Neural cell (in vitro differentiated cells): ENCODE data around the gene ATP6V1F. TPM values are rescaled to one million over a fixed set of nuclear protein-coding genes. Genes with fewer than 3 reads are reported as not detected.

Experiments used
- H2AFZ ChIP-seq: fragments of 200-600, 300-800 bp; sonication (generic), shearing (Covaris generic); 2 replicates; pipeline ENCODE4 v1.6.0; 2014; ENCODE audit warnings: low read depth, mild to moderate bottlenecking, antibody characterized with exemption, low read length, moderate library complexity
- H3F3A ChIP-seq: fragments of 200-600 bp; shearing (Covaris generic); 2 replicates; pipeline ENCODE4 v1.6.1; 2016; ENCODE audit warnings: mild to moderate bottlenecking, moderate library complexity, mixed read lengths, antibody characterized with exemption, low read length; ENCODE audit not compliant: insufficient read depth, poor library complexity, severe bottlenecking
- H3K27ac ChIP-seq: fragments of 200-600, 300-800 bp; sonication (generic), shearing (Covaris generic); 2 replicates; pipeline ENCODE4 v1.5.1; 2014; ENCODE audit warnings: mild to moderate bottlenecking, low read length, moderate library complexity
- H3K27me3 ChIP-seq: fragments of 300-800, 200-600 bp; sonication (generic), shearing (Covaris generic); 2 replicates; pipeline ENCODE4 v1.6.0; 2014; ENCODE audit warnings: mild to moderate bottlenecking, low read depth, low read length, moderate library complexity; ENCODE audit not compliant: insufficient read depth
- H3K36me3 ChIP-seq: fragments of 300-800, 200-600 bp; sonication (generic), shearing (Covaris generic); 2 replicates; pipeline ENCODE4 v1.5.1; 2014; ENCODE audit warnings: mild to moderate bottlenecking, antibody characterized with exemption, low read length, moderate library complexity; ENCODE audit not compliant: insufficient read depth
- H3K4me2 ChIP-seq: fragments of 300-800, 200-600 bp; sonication (generic), shearing (Covaris generic); 2 replicates; pipeline ENCODE4 v1.6.0; 2014; ENCODE audit warnings: mild to moderate bottlenecking, low read length
- H3K4me3 ChIP-seq: fragments of 300-800, 200-600 bp; sonication (generic), shearing (Covaris generic); 2 replicates; pipeline ENCODE4 v1.5.1; 2014; ENCODE audit warnings: mild to moderate bottlenecking, low read length, moderate library complexity
- H3K79me2 ChIP-seq: fragments of 200-600 bp; shearing (Covaris generic); replicated peaks from 2 replicates; pipeline ENCODE4 v1.6.0; 2014; ENCODE audit warnings: mild to moderate bottlenecking, low read length, moderate library complexity; ENCODE audit not compliant: insufficient read depth
- H3K9ac ChIP-seq: fragments of 300-800, 200-600 bp; sonication (generic), shearing (Covaris generic); 2 replicates; pipeline ENCODE4 v1.6.1; 2016; ENCODE audit warnings: mild to moderate bottlenecking, low read length, mixed read lengths
- H3K9me2 ChIP-seq: fragments of 200-600 bp; shearing (Covaris generic); 2 replicates; pipeline ENCODE4 v1.6.1; 2016; ENCODE audit warnings: mild to moderate bottlenecking, low read length, mixed read lengths; ENCODE audit not compliant: insufficient read depth
- H3K9me3 ChIP-seq: fragments of 200-600, 300-800 bp; sonication (generic), shearing (Covaris generic); 2 replicates; pipeline ENCODE4 v1.6.1; 2016; ENCODE audit warnings: mild to moderate bottlenecking, mixed run types, low read length, moderate library complexity, mixed read lengths
- H4K20me1 ChIP-seq: fragments of 200-600 bp; shearing (Covaris generic); 2 replicates; pipeline ENCODE4 v1.6.1; 2016; ENCODE audit warnings: mild to moderate bottlenecking, mixed run types; ENCODE audit not compliant: insufficient read depth
- EP300 ChIP-seq: fragments of 450-650 bp; conservative IDR thresholded peaks from 2 replicates; pipeline ENCODE4 v1.6.1; 2014; ENCODE audit warnings: antibody characterized with exemption, mild to moderate bottlenecking, moderate library complexity; ENCODE audit not compliant: poor library complexity, severe bottlenecking
- EZH2 ChIP-seq: fragments of 200-600, 300-800 bp; shearing (Covaris generic), sonication (generic); IDR thresholded peaks from 2 replicates; pipeline ENCODE4 v1.6.1; 2014; ENCODE audit warnings: antibody characterized with exemption, low read length, borderline replicate concordance, mild to moderate bottlenecking; ENCODE audit not compliant: insufficient read depth, poor library complexity, severe bottlenecking
- MXI1 ChIP-seq: fragments of 450-650 bp; conservative IDR thresholded peaks from 2 replicates; pipeline ENCODE4 v1.6.1; 2014; ENCODE audit warnings: antibody characterized with exemption, mild to moderate bottlenecking; ENCODE audit not compliant: poor library complexity, severe bottlenecking
- POLR2AphosphoS5 ChIP-seq: IDR thresholded peaks from 2 replicates; pipeline ENCODE4 v1.6.1; 2012
- RAD21 ChIP-seq: fragments of 450-650 bp; conservative IDR thresholded peaks from 2 replicates; pipeline ENCODE4 v1.6.1; 2014; ENCODE audit warnings: antibody characterized with exemption, mild to moderate bottlenecking, moderate library complexity
- SMC3 ChIP-seq: fragments of 450-650 bp; conservative IDR thresholded peaks from 2 replicates; pipeline ENCODE4 v1.6.1; 2014; ENCODE audit warnings: antibody characterized with exemption, mild to moderate bottlenecking, moderate library complexity; ENCODE audit not compliant: poor library complexity
- TAF1 ChIP-seq: IDR thresholded peaks from 2 replicates; pipeline ENCODE4 v1.6.1; 2012; ENCODE audit warnings: low read depth
- polyA plus RNA-seq: library from polyadenylated mRNA; depleted of rRNA; stranded (reverse); fragments of >200 nt; gene quantifications from 2 replicates; pipeline ENCODE4 v1.2.3, GENCODE V29; 2014
- TF ChIP-seq, protein P1 (sequence below): fragments of 450-650 bp; IDR thresholded peaks from 2 replicates; pipeline ENCODE4 v1.5.1; 2014; ENCODE audit warnings: antibody characterized with exemption, mild to moderate bottlenecking, moderate library complexity; ENCODE audit not compliant: poor library complexity, severe bottlenecking
- TF ChIP-seq, protein P2 (sequence below): IDR thresholded peaks from 2 replicates; pipeline ENCODE4 v1.6.1; 2012; ENCODE audit warnings: borderline replicate concordance

The ATP6V1F gene
- polyA plus RNA-seq, 1 donor from 2014 or later: 246 TPM

DNA sequence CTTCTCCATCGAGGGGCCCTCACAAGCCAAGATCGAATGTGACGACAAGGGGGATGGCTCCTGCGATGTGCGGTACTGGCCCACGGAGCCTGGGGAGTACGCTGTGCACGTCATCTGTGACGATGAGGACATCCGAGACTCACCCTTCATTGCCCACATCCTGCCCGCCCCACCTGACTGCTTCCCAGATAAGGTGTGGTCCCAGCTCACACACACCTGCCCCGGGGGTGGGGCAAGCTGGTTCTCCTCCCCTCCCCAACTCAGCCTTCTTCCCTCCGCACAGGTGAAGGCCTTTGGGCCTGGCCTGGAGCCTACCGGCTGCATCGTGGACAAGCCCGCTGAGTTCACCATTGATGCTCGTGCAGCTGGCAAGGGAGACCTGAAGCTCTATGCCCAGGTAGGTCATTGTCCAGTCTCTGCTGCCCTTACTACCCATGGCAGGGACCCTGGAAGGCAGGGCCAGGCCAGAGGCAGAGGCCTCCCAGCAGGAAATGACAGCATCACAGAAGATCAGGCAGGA is 21.4 kb upstream of the ATP6V1F start:
- Histone ChIP-seq H3K4me2 (no peak overlapping the region), H3K79me2 (no peaks in the 10 kb centered on the region), H3K27me3 (no peaks in the 10 kb centered on the region), H2AFZ (no peak overlapping the region), H3K9me2 (no peaks in the 10 kb centered on the region), H4K20me1 (no peaks in the 10 kb centered on the region), H3K9ac (no peak overlapping the region), H3K36me3 (no peaks in the 10 kb centered on the region), H3K27ac (no peak overlapping the region), H3K4me3 (no peak overlapping the region), H3K9me3 (no peaks in the 10 kb centered on the region), H3F3A (no peaks in the 10 kb centered on the region)
- TF ChIP-seq RAD21 (no peak), EZH2 (no peak), SMC3 (no peak), MXI1 (no peak), TAF1 (no peak), EP300 (no peak), POLR2AphosphoS5 (no peak)
- TF ChIP-seq, protein P1, sequence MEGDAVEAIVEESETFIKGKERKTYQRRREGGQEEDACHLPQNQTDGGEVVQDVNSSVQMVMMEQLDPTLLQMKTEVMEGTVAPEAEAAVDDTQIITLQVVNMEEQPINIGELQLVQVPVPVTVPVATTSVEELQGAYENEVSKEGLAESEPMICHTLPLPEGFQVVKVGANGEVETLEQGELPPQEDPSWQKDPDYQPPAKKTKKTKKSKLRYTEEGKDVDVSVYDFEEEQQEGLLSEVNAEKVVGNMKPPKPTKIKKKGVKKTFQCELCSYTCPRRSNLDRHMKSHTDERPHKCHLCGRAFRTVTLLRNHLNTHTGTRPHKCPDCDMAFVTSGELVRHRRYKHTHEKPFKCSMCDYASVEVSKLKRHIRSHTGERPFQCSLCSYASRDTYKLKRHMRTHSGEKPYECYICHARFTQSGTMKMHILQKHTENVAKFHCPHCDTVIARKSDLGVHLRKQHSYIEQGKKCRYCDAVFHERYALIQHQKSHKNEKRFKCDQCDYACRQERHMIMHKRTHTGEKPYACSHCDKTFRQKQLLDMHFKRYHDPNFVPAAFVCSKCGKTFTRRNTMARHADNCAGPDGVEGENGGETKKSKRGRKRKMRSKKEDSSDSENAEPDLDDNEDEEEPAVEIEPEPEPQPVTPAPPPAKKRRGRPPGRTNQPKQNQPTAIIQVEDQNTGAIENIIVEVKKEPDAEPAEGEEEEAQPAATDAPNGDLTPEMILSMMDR: no peak
- TF ChIP-seq, protein P2, sequence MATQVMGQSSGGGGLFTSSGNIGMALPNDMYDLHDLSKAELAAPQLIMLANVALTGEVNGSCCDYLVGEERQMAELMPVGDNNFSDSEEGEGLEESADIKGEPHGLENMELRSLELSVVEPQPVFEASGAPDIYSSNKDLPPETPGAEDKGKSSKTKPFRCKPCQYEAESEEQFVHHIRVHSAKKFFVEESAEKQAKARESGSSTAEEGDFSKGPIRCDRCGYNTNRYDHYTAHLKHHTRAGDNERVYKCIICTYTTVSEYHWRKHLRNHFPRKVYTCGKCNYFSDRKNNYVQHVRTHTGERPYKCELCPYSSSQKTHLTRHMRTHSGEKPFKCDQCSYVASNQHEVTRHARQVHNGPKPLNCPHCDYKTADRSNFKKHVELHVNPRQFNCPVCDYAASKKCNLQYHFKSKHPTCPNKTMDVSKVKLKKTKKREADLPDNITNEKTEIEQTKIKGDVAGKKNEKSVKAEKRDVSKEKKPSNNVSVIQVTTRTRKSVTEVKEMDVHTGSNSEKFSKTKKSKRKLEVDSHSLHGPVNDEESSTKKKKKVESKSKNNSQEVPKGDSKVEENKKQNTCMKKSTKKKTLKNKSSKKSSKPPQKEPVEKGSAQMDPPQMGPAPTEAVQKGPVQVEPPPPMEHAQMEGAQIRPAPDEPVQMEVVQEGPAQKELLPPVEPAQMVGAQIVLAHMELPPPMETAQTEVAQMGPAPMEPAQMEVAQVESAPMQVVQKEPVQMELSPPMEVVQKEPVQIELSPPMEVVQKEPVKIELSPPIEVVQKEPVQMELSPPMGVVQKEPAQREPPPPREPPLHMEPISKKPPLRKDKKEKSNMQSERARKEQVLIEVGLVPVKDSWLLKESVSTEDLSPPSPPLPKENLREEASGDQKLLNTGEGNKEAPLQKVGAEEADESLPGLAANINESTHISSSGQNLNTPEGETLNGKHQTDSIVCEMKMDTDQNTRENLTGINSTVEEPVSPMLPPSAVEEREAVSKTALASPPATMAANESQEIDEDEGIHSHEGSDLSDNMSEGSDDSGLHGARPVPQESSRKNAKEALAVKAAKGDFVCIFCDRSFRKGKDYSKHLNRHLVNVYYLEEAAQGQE: no peak

DNA sequence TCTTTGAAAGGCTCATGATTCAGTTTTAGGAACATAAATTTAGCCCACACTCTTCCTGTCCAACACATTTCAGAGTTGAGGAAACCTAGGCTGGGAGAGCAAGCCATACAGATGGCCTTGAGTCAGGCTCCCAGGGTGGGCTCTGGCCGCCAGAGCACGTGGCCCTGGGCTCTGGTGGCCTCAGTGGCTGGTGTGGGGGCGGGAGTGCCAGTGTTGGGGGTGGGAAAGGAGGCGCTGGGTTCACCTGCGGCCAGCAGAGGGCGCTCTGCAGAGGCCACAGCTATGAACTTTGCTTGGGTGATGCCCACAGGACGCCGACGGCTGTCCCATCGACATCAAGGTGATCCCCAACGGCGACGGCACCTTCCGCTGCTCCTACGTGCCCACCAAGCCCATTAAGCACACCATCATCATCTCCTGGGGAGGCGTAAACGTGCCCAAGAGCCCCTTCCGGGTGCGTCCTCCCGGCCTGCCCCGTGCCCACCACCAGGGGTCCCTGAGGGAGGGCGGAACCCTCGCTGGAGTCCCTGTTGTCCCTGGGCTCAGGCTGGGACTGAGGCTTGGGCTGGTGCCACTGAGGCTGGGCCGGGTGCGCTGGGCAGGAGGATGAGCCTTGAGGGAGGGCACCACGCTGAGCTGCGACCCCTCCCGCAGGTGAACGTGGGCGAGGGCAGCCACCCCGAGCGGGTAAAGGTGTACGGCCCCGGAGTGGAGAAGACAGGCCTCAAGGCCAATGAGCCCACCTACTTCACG is 20.6 kb upstream of the ATP6V1F start:
- H3K9me2 ChIP-seq: no peaks in the 10 kb centered on the region
- H3K27me3 ChIP-seq: no peaks in the 10 kb centered on the region
- no peak overlapping the region for H3K9ac ChIP-seq
- no peaks in the 10 kb centered on the region for H3K9me3 ChIP-seq
- H3K36me3 ChIP-seq: no peaks in the 10 kb centered on the region
- no peaks in the 10 kb centered on the region for H4K20me1 ChIP-seq
- no peak overlapping the region for H3K4me3 ChIP-seq
- H3K27ac ChIP-seq: no peak overlapping the region
- H3K79me2 ChIP-seq: no peaks in the 10 kb centered on the region
- no peaks in the 10 kb centered on the region for H3F3A ChIP-seq
- no peak for TF ChIP-seq EP300
- TF ChIP-seq TAF1: no peak
- no peak for TF ChIP-seq SMC3
- TF ChIP-seq, protein P2: no peak
- no peak for TF ChIP-seq MXI1
- TF ChIP-seq, protein P1: no peak
- no peak for TF ChIP-seq RAD21
- no peak for TF ChIP-seq POLR2AphosphoS5
- no peak for TF ChIP-seq EZH2
- H3K4me2 ChIP-seq: no peak overlapping the region
- no peak overlapping the region for H2AFZ ChIP-seq
